ENCODE results near the gene SRPK3. TPM values are rescaled to one million over a fixed set of nuclear protein-coding genes. Genes with fewer than 3 reads are reported as not detected.

SRPK3 gene, protein sequence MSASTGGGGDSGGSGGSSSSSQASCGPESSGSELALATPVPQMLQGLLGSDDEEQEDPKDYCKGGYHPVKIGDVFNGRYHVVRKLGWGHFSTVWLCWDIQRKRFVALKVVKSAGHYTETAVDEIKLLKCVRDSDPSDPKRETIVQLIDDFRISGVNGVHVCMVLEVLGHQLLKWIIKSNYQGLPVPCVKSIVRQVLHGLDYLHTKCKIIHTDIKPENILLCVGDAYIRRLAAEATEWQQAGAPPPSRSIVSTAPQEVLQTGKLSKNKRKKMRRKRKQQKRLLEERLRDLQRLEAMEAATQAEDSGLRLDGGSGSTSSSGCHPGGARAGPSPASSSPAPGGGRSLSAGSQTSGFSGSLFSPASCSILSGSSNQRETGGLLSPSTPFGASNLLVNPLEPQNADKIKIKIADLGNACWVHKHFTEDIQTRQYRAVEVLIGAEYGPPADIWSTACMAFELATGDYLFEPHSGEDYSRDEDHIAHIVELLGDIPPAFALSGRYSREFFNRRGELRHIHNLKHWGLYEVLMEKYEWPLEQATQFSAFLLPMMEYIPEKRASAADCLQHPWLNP
- not detected for polyA plus RNA-seq (2013, experiment 1 of 4)
- not detected for polyA plus RNA-seq (2013, experiment 2 of 4)
- not detected for polyA plus RNA-seq (2013, experiment 3 of 4)
- polyA plus RNA-seq (2013, experiment 4 of 4) = 0.08 TPM

DNA sequence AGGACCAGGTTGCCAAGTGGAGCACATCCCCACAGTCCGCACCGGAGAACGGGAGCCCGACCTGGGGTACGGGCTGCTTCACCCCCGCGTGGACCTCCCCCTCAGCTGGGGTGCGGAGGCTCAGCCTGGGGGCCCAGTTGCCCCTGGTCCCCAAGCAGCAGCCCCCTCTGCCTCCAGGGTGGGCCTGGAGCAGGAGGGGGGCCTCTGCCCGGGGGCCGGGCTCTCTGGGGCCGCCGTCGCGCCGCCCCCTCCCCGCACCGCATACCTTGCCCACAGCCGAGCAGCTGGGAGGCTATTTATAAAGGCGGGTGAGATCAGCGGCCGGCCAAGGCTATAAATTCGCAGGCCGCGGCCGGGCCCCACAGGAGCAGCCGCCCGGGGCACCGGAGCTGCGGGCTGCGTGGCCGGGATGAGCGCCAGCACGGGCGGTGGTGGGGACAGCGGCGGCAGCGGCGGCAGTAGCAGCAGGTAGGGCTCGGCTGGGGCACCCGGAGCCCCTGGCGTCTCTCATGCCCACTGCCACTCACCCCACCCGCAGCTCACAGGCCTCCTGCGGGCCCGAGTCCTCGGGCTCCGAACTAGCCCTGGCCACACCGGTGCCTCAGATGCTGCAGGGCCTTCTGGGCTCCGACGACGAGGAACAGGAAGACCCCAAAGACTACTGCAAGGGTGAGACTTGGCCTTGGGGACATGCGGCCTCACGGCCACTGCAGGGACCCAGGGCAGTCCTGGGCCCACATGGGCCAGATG is at the start of gene SRPK3:
Gene SRPK3 (plus strand): TSS at position 364 of the 750 bp plus-strand sequence. CDS start 46 bp downstream, at position 410.
- H3K4me1 ChIP-seq (ENCODE audit: control insufficient read depth, insufficient read depth, low read length) = peaks cover 2% of the 10 kb centered on the region
- no peak within 1 kb of the TSS for H3K27ac ChIP-seq (ENCODE audit: insufficient read depth, low read depth, low read length, poor library complexity, severe bottlenecking)
- no peaks in the 10 kb centered on the region for H3K36me3 ChIP-seq (ENCODE audit: control insufficient read depth, insufficient read depth, low read length)
- 93% methylated on average over 52 of the region's 52 CpGs for WGBS, 2 experiments
- no peak within 1 kb of the TSS for H3K4me3 ChIP-seq (ENCODE audit: insufficient read depth, low read depth, low read length)
- no peaks in the 10 kb centered on the region for H3K27me3 ChIP-seq (ENCODE audit: control insufficient read depth, insufficient read depth, low read length, poor library complexity, severe bottlenecking)
- H3K9me3 ChIP-seq (ENCODE audit: control insufficient read depth, low read length) = no peaks in the 10 kb centered on the region

DNA sequence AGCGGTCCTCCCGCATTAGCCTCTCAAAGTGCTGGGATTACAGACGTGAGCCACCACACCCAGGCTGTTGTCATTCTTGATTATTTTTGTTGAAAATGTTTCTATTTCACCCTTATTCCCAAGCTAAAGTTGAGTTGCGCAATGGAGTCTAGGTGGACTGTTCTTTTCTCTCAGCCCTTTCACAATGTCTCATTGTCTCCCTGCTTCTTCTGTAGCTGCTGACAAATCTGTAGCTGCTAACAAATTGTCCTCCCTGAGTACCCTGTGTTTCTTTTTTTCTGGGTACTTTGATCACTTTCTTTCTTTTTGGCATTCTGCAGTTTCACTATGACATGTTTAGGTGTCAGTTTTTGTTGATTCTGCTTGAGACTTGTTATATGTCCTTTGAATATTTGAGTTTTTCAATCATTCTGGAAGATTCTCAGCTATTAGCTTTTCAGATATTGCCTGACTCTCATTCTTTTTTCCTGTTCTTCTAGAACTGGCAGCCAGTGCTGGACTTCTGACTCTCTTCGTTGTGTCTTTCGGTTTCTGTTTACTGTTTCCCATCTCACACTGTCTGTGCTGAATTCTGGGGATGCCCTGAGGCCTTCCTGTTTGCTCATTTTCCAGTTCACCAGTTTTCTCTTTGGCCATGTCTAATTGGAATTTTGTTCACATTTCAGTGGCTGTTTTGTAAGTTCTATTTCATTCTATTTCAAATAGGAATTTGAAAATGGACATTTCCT is 49.6 kb upstream of the SRPK3 start:
- Histone ChIP-seq H3K36me3 (ENCODE audit: control insufficient read depth, insufficient read depth, low read length) (no peaks in the 10 kb centered on the region), H3K4me1 (ENCODE audit: control insufficient read depth, insufficient read depth, low read length) (peaks cover 3% of the 10 kb centered on the region), H3K4me3 (ENCODE audit: insufficient read depth, low read depth, low read length) (no peak overlapping the region), H3K27ac (ENCODE audit: insufficient read depth, low read depth, low read length, poor library complexity, severe bottlenecking) (no peak overlapping the region), H3K9me3 (ENCODE audit: control insufficient read depth, low read length) (no peaks in the 10 kb centered on the region), H3K27me3 (ENCODE audit: control insufficient read depth, insufficient read depth, low read length, poor library complexity, severe bottlenecking) (no peaks in the 10 kb centered on the region)
- WGBS, 2 experiments = 94% methylated on average over 5 to 6 of the region's 6 CpGs

DNA sequence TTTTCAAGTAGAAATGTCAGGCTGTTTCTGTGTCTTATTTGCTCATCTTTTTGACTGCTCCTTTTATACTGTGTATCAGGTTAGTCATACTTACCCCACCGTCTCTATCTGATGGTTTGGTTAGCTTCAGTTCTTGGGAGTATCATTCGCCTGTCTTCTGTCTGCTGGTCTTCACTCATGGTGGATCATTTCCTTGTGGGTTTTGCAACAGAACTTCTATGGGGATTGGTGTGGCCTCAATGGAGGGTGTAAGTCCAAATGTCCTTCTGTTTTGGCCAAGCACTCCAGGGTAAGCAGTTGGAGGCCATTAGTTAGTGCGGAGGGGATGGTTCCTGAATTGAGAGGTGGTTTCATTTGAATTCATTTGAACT is 49.0 kb upstream of the SRPK3 start:
- H3K27me3 ChIP-seq (ENCODE audit: control insufficient read depth, insufficient read depth, low read length, poor library complexity, severe bottlenecking) = no peaks in the 10 kb centered on the region
- WGBS, 2 experiments = 93 to 95% methylated on average over 3 of the region's 3 CpGs
- no peak overlapping the region for H3K4me3 ChIP-seq (ENCODE audit: insufficient read depth, low read depth, low read length)
- peaks cover 3% of the 10 kb centered on the region for H3K4me1 ChIP-seq (ENCODE audit: control insufficient read depth, insufficient read depth, low read length)
- no peak overlapping the region for H3K27ac ChIP-seq (ENCODE audit: insufficient read depth, low read depth, low read length, poor library complexity, severe bottlenecking)
- H3K36me3 ChIP-seq (ENCODE audit: control insufficient read depth, insufficient read depth, low read length) = no peaks in the 10 kb centered on the region
- H3K9me3 ChIP-seq (ENCODE audit: control insufficient read depth, low read length) = no peaks in the 10 kb centered on the region

DNA sequence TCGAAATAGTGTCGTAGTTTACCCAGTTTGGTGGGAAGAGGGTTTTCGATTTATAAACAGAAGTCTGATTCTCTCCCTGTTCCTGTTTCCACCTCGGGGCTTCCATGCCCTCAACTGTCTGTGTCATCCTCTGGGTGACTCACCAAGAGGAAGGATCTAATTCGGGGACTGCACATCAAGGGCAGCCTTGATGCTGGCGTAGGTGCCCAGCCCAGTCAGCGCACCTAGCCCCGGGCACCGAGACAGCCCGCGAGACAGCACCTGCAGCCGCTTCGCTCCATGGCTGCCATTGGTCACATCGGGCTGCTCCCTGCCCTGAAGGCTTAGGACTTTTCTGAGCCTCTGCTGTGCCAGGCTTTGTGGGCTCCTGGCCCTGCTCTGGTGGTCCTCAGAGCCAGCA is 48.4 kb upstream of the SRPK3 start:
- Histone ChIP-seq H3K36me3 (ENCODE audit: control insufficient read depth, insufficient read depth, low read length) (no peaks in the 10 kb centered on the region), H3K9me3 (ENCODE audit: control insufficient read depth, low read length) (no peaks in the 10 kb centered on the region), H3K4me3 (ENCODE audit: insufficient read depth, low read depth, low read length) (no peak overlapping the region), H3K27me3 (ENCODE audit: control insufficient read depth, insufficient read depth, low read length, poor library complexity, severe bottlenecking) (no peaks in the 10 kb centered on the region), H3K27ac (ENCODE audit: insufficient read depth, low read depth, low read length, poor library complexity, severe bottlenecking) (no peak overlapping the region), H3K4me1 (ENCODE audit: control insufficient read depth, insufficient read depth, low read length) (no peaks in the 10 kb centered on the region)
- 95 to 97% methylated on average over 14 of the region's 14 CpGs for WGBS, 2 experiments

DNA sequence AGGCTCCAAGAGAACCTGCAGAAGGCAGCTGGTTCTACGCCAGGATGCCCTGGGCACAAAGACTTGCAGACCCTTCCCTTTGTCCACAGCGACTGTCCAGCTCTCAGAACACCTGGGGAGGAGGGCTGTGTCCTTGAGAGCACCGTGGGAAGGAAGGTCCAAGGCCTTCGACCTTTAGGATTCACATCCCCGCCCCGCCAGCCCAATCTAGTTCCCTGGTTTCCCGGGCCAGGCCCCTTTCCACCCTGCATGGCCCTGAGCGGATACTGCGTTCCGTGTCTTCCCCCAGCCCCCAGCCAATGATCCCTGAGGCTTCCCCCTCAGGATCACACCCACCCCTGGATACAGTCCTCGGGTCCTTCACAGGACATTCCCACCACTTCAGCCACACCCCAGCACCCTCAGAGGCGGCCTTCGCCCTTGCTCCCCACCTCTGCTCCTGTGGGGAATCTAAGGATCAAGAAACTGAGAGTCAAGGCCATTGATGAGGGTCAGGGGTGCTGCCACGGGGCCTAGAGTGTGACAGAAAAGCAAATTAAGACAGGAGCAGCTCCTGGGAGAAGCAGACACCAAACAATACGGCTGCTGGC is 47.1 kb upstream of the SRPK3 start:
- Histone ChIP-seq H3K27me3 (ENCODE audit: control insufficient read depth, insufficient read depth, low read length, poor library complexity, severe bottlenecking) (no peaks in the 10 kb centered on the region), H3K4me1 (ENCODE audit: control insufficient read depth, insufficient read depth, low read length) (no peaks in the 10 kb centered on the region), H3K4me3 (ENCODE audit: insufficient read depth, low read depth, low read length) (no peak overlapping the region), H3K36me3 (ENCODE audit: control insufficient read depth, insufficient read depth, low read length) (no peaks in the 10 kb centered on the region), H3K27ac (ENCODE audit: insufficient read depth, low read depth, low read length, poor library complexity, severe bottlenecking) (no peak overlapping the region), H3K9me3 (ENCODE audit: control insufficient read depth, low read length) (no peaks in the 10 kb centered on the region)
- WGBS, 2 experiments = 95% methylated on average over 14 to 15 of the region's 15 CpGs

DNA sequence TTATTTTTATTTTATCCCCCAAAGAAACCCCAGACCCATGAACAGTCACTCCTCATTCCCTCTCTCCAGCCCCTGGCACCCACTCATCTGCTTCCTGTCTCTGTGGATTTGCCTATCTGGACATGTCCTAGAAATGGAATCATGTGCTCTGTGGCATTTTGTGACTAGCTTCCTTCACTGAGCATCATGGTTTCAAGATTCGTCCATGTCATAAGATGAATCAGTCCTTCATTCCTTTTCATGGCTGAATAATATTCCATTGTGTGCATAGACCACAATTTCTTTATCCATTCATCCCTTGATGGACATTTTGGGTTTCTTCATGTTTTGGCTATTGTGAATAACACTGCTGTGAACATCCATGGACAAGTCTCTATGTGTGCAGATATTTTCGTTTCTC is 46.0 kb upstream of the SRPK3 start:
- no peak overlapping the region for H3K27ac ChIP-seq (ENCODE audit: insufficient read depth, low read depth, low read length, poor library complexity, severe bottlenecking)
- no peaks in the 10 kb centered on the region for H3K9me3 ChIP-seq (ENCODE audit: control insufficient read depth, low read length)
- WGBS, 2 experiments = 90 to 100% methylated on average over 2 of the region's 2 CpGs
- H3K4me1 ChIP-seq (ENCODE audit: control insufficient read depth, insufficient read depth, low read length) = no peaks in the 10 kb centered on the region
- H3K36me3 ChIP-seq (ENCODE audit: control insufficient read depth, insufficient read depth, low read length) = no peaks in the 10 kb centered on the region
- no peak overlapping the region for H3K4me3 ChIP-seq (ENCODE audit: insufficient read depth, low read depth, low read length)
- no peaks in the 10 kb centered on the region for H3K27me3 ChIP-seq (ENCODE audit: control insufficient read depth, insufficient read depth, low read length, poor library complexity, severe bottlenecking)

DNA sequence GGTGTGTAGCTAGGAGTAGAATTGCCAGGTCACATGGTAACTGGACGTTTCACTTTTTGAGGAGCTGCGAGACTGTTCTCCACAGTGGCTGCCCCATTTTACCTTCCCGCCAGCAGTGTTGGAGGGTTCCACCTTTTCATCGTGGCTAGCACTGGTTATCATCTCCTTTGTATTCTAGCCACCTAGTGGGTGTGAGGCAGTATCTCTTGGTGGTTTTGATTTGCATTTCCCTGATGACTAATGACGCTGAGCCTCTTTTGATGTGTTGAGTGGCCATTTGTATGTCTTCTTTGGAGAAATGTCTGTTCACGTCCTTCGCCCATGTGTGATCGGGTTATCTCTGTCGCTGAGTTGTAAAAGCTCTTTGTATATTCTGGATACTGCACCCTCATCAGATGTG is 45.6 kb upstream of the SRPK3 start:
- Histone ChIP-seq H3K36me3 (ENCODE audit: control insufficient read depth, insufficient read depth, low read length) (no peaks in the 10 kb centered on the region), H3K27ac (ENCODE audit: insufficient read depth, low read depth, low read length, poor library complexity, severe bottlenecking) (no peak overlapping the region), H3K27me3 (ENCODE audit: control insufficient read depth, insufficient read depth, low read length, poor library complexity, severe bottlenecking) (no peaks in the 10 kb centered on the region), H3K4me1 (ENCODE audit: control insufficient read depth, insufficient read depth, low read length) (no peaks in the 10 kb centered on the region), H3K4me3 (ENCODE audit: insufficient read depth, low read depth, low read length) (no peak overlapping the region), H3K9me3 (ENCODE audit: control insufficient read depth, low read length) (no peaks in the 10 kb centered on the region)
- 59 to 71% methylated on average over 9 of the region's 9 CpGs for WGBS, 2 experiments

DNA sequence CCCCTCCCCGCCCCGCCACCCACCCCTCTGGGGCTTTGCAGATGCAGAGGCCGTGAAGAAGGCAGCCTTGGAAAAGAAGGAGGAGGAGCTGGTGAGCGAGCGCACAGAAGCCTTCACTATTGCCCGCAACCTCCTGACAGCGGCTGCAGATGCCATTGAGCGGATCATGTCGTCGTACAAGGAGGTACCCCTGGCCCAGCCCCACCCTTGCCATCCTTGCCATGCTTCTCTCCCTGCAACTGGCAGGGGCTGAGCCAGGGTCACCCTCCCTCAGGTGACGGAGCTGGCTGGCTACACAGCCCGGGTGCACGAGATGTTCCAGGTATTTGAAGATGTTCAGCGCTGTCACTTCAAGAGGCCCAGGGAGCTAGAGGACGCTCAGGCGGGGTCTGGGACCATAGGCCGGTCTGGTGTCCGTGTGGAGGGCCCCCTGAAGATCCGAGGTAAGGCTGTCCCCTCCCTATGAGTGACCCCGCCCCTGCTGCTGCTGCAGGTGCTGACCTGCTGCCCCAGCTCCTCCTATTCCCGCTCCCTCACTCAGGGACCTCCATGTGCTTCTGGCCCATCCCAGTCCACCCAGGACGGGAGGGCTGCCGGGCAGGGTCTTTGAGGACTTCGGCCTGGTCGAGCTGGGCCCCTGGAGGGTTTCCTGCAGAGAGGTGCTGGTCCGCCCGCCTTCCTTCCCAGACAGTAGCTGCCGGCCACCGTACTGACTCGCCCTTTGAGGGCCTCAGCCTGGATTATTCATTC is 44.6 kb upstream of the SRPK3 start:
- H3K4me3 ChIP-seq (ENCODE audit: insufficient read depth, low read depth, low read length) = no peak overlapping the region
- 75 to 76% methylated on average over 28 to 30 of the region's 30 CpGs for WGBS, 2 experiments

DNA sequence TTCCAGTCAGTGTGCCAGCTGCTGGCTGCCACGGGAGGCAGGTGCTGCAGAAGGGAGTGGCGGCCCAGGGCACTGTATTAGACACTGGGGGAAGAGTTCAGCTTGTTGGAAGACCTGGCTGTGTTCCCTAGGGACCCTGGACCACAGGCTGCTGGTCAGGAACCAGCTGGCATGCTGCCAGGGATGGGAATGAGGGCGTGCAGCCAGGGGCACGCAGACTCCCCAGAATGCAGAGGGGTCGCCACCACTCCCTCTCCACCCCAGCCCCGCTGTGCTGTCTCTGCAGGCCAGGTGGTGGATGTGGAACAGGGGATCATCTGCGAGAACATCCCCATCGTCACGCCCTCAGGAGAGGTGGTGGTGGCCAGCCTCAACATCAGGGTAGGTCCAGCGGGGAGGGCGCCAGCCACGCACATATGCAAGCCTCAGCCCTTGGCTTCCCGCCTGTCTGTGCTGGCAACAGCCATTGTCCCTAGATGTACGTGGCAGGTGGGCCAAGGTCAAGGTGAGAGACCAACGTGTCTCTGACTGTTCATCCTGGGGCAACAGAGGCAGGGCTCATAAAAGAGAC is 43.9 kb upstream of the SRPK3 start:
- no peaks in the 10 kb centered on the region for H3K27me3 ChIP-seq (ENCODE audit: control insufficient read depth, insufficient read depth, low read length, poor library complexity, severe bottlenecking)
- H3K27ac ChIP-seq (ENCODE audit: insufficient read depth, low read depth, low read length, poor library complexity, severe bottlenecking) = no peak overlapping the region
- H3K4me1 ChIP-seq (ENCODE audit: control insufficient read depth, insufficient read depth, low read length) = no peaks in the 10 kb centered on the region
- no peaks in the 10 kb centered on the region for H3K36me3 ChIP-seq (ENCODE audit: control insufficient read depth, insufficient read depth, low read length)
- no peaks in the 10 kb centered on the region for H3K9me3 ChIP-seq (ENCODE audit: control insufficient read depth, low read length)
- H3K4me3 ChIP-seq (ENCODE audit: insufficient read depth, low read depth, low read length) = no peak overlapping the region
- WGBS, 2 experiments = 94% methylated on average over 15 of the region's 15 CpGs

More for the DNA sequence above, 44.6 kb upstream of the SRPK3 start:
- no peak overlapping the region for H3K27ac ChIP-seq (ENCODE audit: insufficient read depth, low read depth, low read length, poor library complexity, severe bottlenecking)
- no peaks in the 10 kb centered on the region for H3K36me3 ChIP-seq (ENCODE audit: control insufficient read depth, insufficient read depth, low read length)
- H3K9me3 ChIP-seq (ENCODE audit: control insufficient read depth, low read length) = no peaks in the 10 kb centered on the region
- no peaks in the 10 kb centered on the region for H3K27me3 ChIP-seq (ENCODE audit: control insufficient read depth, insufficient read depth, low read length, poor library complexity, severe bottlenecking)
- no peaks in the 10 kb centered on the region for H3K4me1 ChIP-seq (ENCODE audit: control insufficient read depth, insufficient read depth, low read length)
